Lower lobe of right lung (tissue), 2 donors: ENCODE results near the gene SULF2. TPM values are rescaled to one million over a fixed set of nuclear protein-coding genes. Genes with fewer than 3 reads are reported as not detected.

Experiments used
- ATAC-seq, 2 donors: fragments of 200-7000 bp; cut with Tn5 transposase; one replicate each; pipeline ENCODE4 v1.9.1; 2020 to 2022; ENCODE audit warnings: mild to moderate bottlenecking in 2 of 2, moderate library complexity in 2 of 2
- DNase-seq: peaks from one replicate; pipeline ENCODE4 v3.0.0-alpha.2; 2020
- H3K27ac ChIP-seq: fragments of 200-600 bp; one replicate; pipeline ENCODE4 v1.8.0; 2022
- H3K27me3 ChIP-seq: fragments of 200-600 bp; one replicate; pipeline ENCODE4 v1.8.0; 2022; ENCODE audit warnings: low read depth
- H3K36me3 ChIP-seq: fragments of 200-600 bp; one replicate; pipeline ENCODE4 v1.8.0; 2022; ENCODE audit warnings: mild to moderate bottlenecking
- H3K4me1 ChIP-seq: fragments of 200-600 bp; one replicate; pipeline ENCODE4 v1.8.0; 2022
- H3K4me3 ChIP-seq: fragments of 200-600 bp; one replicate; pipeline ENCODE4 v1.8.0; 2022; ENCODE audit warnings: mild to moderate bottlenecking
- H3K9me3 ChIP-seq: fragments of 200-600 bp; one replicate; pipeline ENCODE4 v1.8.0; 2022
- CTCF ChIP-seq: fragments of 200-600 bp; IDR thresholded peaks from one replicate; pipeline ENCODE4 v1.8.0; 2022; ENCODE audit warnings: antibody characterized with exemption, mild to moderate bottlenecking
- intact Hi-C: fragments of 100-400 bp; cut with DNase I; formaldehyde crosslinking; loops from one replicate; pipeline ENCODE4 v1.11.0; 2022
- total RNA-seq: library from RNA; stranded (reverse); fragmentation: NEBNext Ultra II Directional; extraction: Animal tissue kit (Norgen Biotek cat#: 25700); gene quantifications from one replicate; pipeline ENCODE4 v1.2.1, GENCODE V29; 2021
- donor health status: DM: no; HTN: yes; CAD: no; lungs with severe emphysema.

Gene SULF2
- total RNA-seq, 1 donor from 2014 or later, result 34.6 TPM

DNA sequence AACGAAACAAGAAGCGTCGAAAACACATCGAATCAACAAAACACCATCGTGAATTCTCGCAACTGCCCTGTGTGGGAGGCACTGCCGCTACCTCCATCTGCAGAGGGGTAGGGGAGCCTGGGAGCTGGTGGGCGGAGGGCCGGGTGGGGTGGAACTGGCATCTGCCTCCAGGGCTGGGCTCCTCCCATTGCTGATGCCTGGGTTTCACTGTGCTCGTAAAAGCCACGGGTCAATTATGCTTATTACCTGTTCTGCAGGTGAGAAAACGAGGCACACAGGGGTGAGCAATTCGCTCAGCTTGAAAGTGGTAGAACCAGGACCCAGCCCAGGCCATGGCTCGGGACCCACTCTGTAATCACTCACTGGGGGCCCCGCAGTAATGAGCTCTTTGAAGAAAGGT is 16.5 kb upstream of the SULF2 start:
- TF ChIP-seq CTCF, result no peak
- DNase-seq, result no peak
- H3K4me3 ChIP-seq, result no peak overlapping the region
- H3K36me3 ChIP-seq, result no peaks in the 10 kb centered on the region
- no peak overlapping the region for H3K27ac ChIP-seq
- no peak for ATAC-seq
- peaks cover 13% of the 10 kb centered on the region for H3K27me3 ChIP-seq
- intact Hi-C loops, result no loop called here
- no peaks in the 10 kb centered on the region for H3K4me1 ChIP-seq
- no peaks in the 10 kb centered on the region for H3K9me3 ChIP-seq

- Histone ChIP-seq H3K27ac (no peak overlapping the region), H3K9me3 (no peaks in the 10 kb centered on the region), H3K27me3 (peaks cover 7% of the 10 kb centered on the region), H3K4me1 (no peaks in the 10 kb centered on the region), H3K4me3 (no peak overlapping the region), H3K36me3 (no peaks in the 10 kb centered on the region)
- DNase-seq, result no peak
- TF ChIP-seq CTCF, result no peak
- intact Hi-C loops, result no loop called here
- ATAC-seq, result no peak
Observed at GRCh38 chr20:47801079-47801478, 15.8 kb upstream of the SULF2 start.

DNA sequence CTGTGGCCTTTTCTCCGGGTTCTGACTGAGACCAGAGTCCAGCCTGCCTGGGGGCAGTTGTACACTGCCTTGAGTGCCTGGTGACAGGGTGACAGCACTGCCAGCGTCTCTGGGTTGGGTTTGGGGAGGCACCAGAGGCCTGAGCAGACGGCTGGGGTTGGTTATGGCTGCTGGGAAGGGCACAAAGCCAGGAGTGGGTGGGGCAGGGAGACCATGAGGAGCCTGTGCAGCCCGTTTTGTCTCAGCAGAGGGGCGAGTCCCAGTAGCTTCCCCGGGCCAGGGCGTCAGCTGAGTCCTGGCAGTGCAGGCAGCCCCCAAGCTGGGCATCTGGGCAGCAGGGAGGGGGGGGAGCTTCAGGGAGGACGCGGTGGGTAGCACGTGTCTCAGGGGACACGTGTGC is 15.3 kb upstream of the SULF2 start:
- Histone ChIP-seq H3K27me3 (peaks cover 3% of the 10 kb centered on the region), H3K4me1 (no peaks in the 10 kb centered on the region), H3K36me3 (no peaks in the 10 kb centered on the region), H3K4me3 (no peak overlapping the region), H3K9me3 (no peaks in the 10 kb centered on the region), H3K27ac (no peak overlapping the region)
- no peak for ATAC-seq
- intact Hi-C loops, result no loop called here
- no peak for DNase-seq
- no peak for TF ChIP-seq CTCF

- Histone ChIP-seq H3K4me1 (no peaks in the 10 kb centered on the region), H3K27ac (no peak overlapping the region), H3K9me3 (no peaks in the 10 kb centered on the region), H3K4me3 (no peak overlapping the region), H3K27me3 (no peaks in the 10 kb centered on the region), H3K36me3 (no peaks in the 10 kb centered on the region)
- DNase-seq (no peak), ATAC-seq (no peak)
- no peak for TF ChIP-seq CTCF
- intact Hi-C loops, result no loop called here
Observed at GRCh38 chr20:47799116-47799715, 13.9 kb upstream of the SULF2 start.

- no peak for TF ChIP-seq CTCF
- Histone ChIP-seq H3K27ac (no peak overlapping the region), H3K27me3 (no peaks in the 10 kb centered on the region), H3K36me3 (no peaks in the 10 kb centered on the region), H3K9me3 (no peaks in the 10 kb centered on the region), H3K4me3 (no peak overlapping the region), H3K4me1 (no peaks in the 10 kb centered on the region)
- intact Hi-C loops, result no loop called here
- DNase-seq (peak; percentile 54), ATAC-seq (no peak)
Observed at GRCh38 chr20:47796971-47797370, 11.7 kb upstream of the SULF2 start.
